HCT116 (cell line): ENCODE measurements around the gene MRPL24. TPM values are rescaled to one million over a fixed set of nuclear protein-coding genes. Genes with fewer than 3 reads are reported as not detected.
A peak's percentile ranks its signal among the peaks of the same experiment; 100 is the strongest.

Experiments used
- ATAC-seq: fragments of 200-7000 bp; cut with Tn5 transposase; 2 replicates; pipeline ENCODE4 v1.9.1; 2020; ENCODE audit warnings: mild to moderate bottlenecking, moderate library complexity
- BruUV-seq: library from RNA; stranded (reverse); fragments of 400-500 nt; replicated peaks from 2 replicates; lab custom pipeline; 2021; lab: Mats Ljungman, UMichigan
- CTCF ChIA-PET: fragments of 300-600 bp; sonication (Branson Sonifier 250); formaldehyde crosslinking; loops from one replicate; lab custom pipeline; 2021; ENCODE audit warnings: antibody characterized with exemption; lab: Charles Lee
- POLR2A ChIA-PET: fragments of 300-600, 350-600 bp; sonication (Branson Sonifier 250); formaldehyde crosslinking; loops from one replicate; lab custom pipeline; 2021; ENCODE audit warnings: antibody characterized with exemption; lab: Charles Lee
- RAD21 ChIA-PET, 2 experiments: fragments of 300-600 bp; sonication (Branson Sonifier 250); formaldehyde crosslinking; loops; one replicate each; lab custom pipeline; 2023; ENCODE audit warnings: low total read pairs in 2 of 2; ENCODE audit not compliant: uncharacterized antibody in 2 of 2, unreplicated experiment in 2 of 2, low non-redundant PET in 1 of 2; lab: Charles Lee
- DNase-seq: peaks from one replicate; pipeline ENCODE4 v3.0.0-alpha.2; 2010; ENCODE audit warnings: low read depth, low spot score
- H2AFZ ChIP-seq: fragments of 200-600 bp; shearing (Covaris generic), sonication (generic); 2 replicates; pipeline ENCODE4 v1.6.1; 2017; ENCODE audit warnings: low read depth, mixed run types, mixed read lengths, antibody characterized with exemption, low read length; ENCODE audit not compliant: poor library complexity, severe bottlenecking
- H3K27ac ChIP-seq: 2 replicates; pipeline ENCODE4 v1.5.1; 2012; ENCODE audit warnings: low read depth, low read length
- H3K27me3 ChIP-seq: fragments of 200-600 bp; sonication (generic); 2 replicates; pipeline ENCODE4 v1.6.1; 2016; ENCODE audit warnings: mixed run types, low read length, mixed read lengths; ENCODE audit not compliant: insufficient read depth
- H3K36me3 ChIP-seq, 2 experiments: fragments of 200-500 bp in 1 of 2; fragments of 200-600 bp in 1 of 2; sonication (Bioruptor generic) in 1 of 2; sonication (generic) in 1 of 2; 2 replicates each; pipeline versions ENCODE4 v1.5.1 to v1.6.1; 2014 to 2016; ENCODE audit warnings: low read length in 2 of 2, inconsistent platforms in 1 of 2, mixed read lengths in 1 of 2, mixed run types in 1 of 2; ENCODE audit not compliant: insufficient read depth in 2 of 2, control insufficient read depth in 1 of 2
- H3K4me1 ChIP-seq, 2 experiments: fragments of 200-600 bp in 1 of 2; sonication (generic) in 1 of 2; 2 replicates each; pipeline versions ENCODE4 v1.5.1 to v1.6.1; 2012 to 2017; ENCODE audit warnings: low read length in 2 of 2, inconsistent platforms in 1 of 2, mild to moderate bottlenecking in 1 of 2, mixed read lengths in 1 of 2, mixed run types in 1 of 2, moderate library complexity in 1 of 2; ENCODE audit not compliant: insufficient read depth in 2 of 2, control insufficient read depth in 1 of 2
- H3K4me2 ChIP-seq: fragments of 200-600 bp; sonication (generic); 2 replicates; pipeline ENCODE4 v1.6.1; 2017; ENCODE audit warnings: mixed run types, low read length, mixed read lengths
- H3K4me3 ChIP-seq, 2 experiments: fragments of 200-600 bp in 1 of 2; sonication (generic) in 1 of 2; replicated peaks in 1 of 2; 2 replicates each; pipeline ENCODE4 v1.5.1; 2011 to 2016; ENCODE audit warnings: low read length in 2 of 2, control low read depth in 1 of 2, low read depth in 1 of 2, mild to moderate bottlenecking in 1 of 2, mixed read lengths in 1 of 2, mixed run types in 1 of 2
- H3K79me2 ChIP-seq: fragments of 200-600 bp; sonication (generic); 2 replicates; pipeline ENCODE4 v1.6.1; 2017; ENCODE audit warnings: mild to moderate bottlenecking, mixed run types, low read length, moderate library complexity, mixed read lengths; ENCODE audit not compliant: insufficient read depth
- H3K9ac ChIP-seq: fragments of 200-600 bp; sonication (generic); 2 replicates; pipeline ENCODE4 v1.6.1; 2016; ENCODE audit warnings: low read length, mixed read lengths
- H3K9me2 ChIP-seq: fragments of 200-600 bp; sonication (generic), shearing (Covaris generic); 2 replicates; pipeline ENCODE4 v1.6.1; 2017; ENCODE audit warnings: mixed run types, mild to moderate bottlenecking, moderate library complexity; ENCODE audit not compliant: insufficient read depth
- H3K9me3 ChIP-seq, 2 experiments: fragments of 200-500 bp in 1 of 2; fragments of 200-600 bp in 1 of 2; sonication (Bioruptor generic) in 1 of 2; sonication (generic) in 1 of 2; 2 replicates each; pipeline ENCODE4 v1.6.1; 2014 to 2017; ENCODE audit warnings: low read length in 2 of 2, mixed read lengths in 2 of 2, inconsistent platforms in 1 of 2, low read depth in 1 of 2, mild to moderate bottlenecking in 1 of 2, mixed run types in 1 of 2, moderate library complexity in 1 of 2; ENCODE audit not compliant: control insufficient read depth in 1 of 2, insufficient read depth in 1 of 2
- H4K20me1 ChIP-seq: fragments of 200-600 bp; sonication (generic), shearing (Covaris generic); 2 replicates; pipeline ENCODE4 v1.6.1; 2017; ENCODE audit warnings: mixed run types, mild to moderate bottlenecking, moderate library complexity; ENCODE audit not compliant: insufficient read depth
- ATF3 ChIP-seq: IDR thresholded peaks from 2 replicates; pipeline ENCODE4 v1.6.1; 2012
- CBX3 ChIP-seq: IDR thresholded peaks from 2 replicates; pipeline ENCODE4 v1.6.1; 2012; ENCODE audit warnings: low read depth
- CTCF ChIP-seq, 3 experiments: fragments of 200-600 bp in 1 of 3; sonication (generic) in 1 of 3; IDR thresholded peaks in 2 of 3; conservative IDR thresholded peaks in 1 of 3; 2 replicates each; pipeline ENCODE4 v1.5.1; 2012 to 2017; ENCODE audit warnings: low read depth in 2 of 3, low read length in 2 of 3, antibody characterized with exemption in 1 of 3, borderline replicate concordance in 1 of 3, control low read depth in 1 of 3, mild to moderate bottlenecking in 1 of 3, mixed read lengths in 1 of 3, mixed run types in 1 of 3, moderate library complexity in 1 of 3; ENCODE audit not compliant: insufficient read depth in 1 of 3
- ELF1 ChIP-seq: IDR thresholded peaks from 2 replicates; pipeline ENCODE4 v1.6.1; 2012; ENCODE audit warnings: low read depth, borderline replicate concordance
- EZH2 ChIP-seq: fragments of 200-600 bp; sonication (generic); IDR thresholded peaks from 2 replicates; pipeline ENCODE4 v1.6.1; 2017; ENCODE audit warnings: antibody characterized with exemption, mixed run types
- EZH2phosphoT487 ChIP-seq: fragments of 200-600 bp; IDR thresholded peaks from 2 replicates; pipeline ENCODE4 v1.6.1; 2018; ENCODE audit warnings: antibody characterized with exemption, borderline replicate concordance
- JUND ChIP-seq: IDR thresholded peaks from 2 replicates; pipeline ENCODE4 v1.6.1; 2012
- MAX ChIP-seq: IDR thresholded peaks from 2 replicates; pipeline ENCODE4 v1.6.1; 2012
- POLR2AphosphoS5 ChIP-seq: IDR thresholded peaks from 2 replicates; pipeline ENCODE4 v1.6.1; 2011; ENCODE audit warnings: mild to moderate bottlenecking, low read depth, low read length, moderate library complexity
- SP1 ChIP-seq: IDR thresholded peaks from 2 replicates; pipeline ENCODE4 v1.6.1; 2012; ENCODE audit warnings: low read depth
- TCF7L2 ChIP-seq: IDR thresholded peaks from 2 replicates; pipeline ENCODE4 v1.7.0; 2011; ENCODE audit warnings: borderline replicate concordance, inconsistent platforms; ENCODE audit not compliant: insufficient read depth, insufficient read length; ENCODE audit errors: extremely low read depth
- ZBTB33 ChIP-seq: IDR thresholded peaks from 2 replicates; pipeline ENCODE4 v1.6.1; 2011; ENCODE audit warnings: mild to moderate bottlenecking, low read length, moderate library complexity; ENCODE audit not compliant: insufficient replicate concordance; ENCODE audit errors: extremely low read depth
- ZFX ChIP-seq: fragments of 450-650 bp; IDR thresholded peaks from 2 replicates; pipeline ENCODE4 v1.6.1; 2017
- intact Hi-C: fragments of 100-400 bp; cut with micrococcal nuclease; formaldehyde crosslinking; loops from 2 replicates; pipeline ENCODE4 v1.10.0; 2022
- total RNA-seq: library from RNA; stranded (reverse); gene quantifications from one replicate; pipeline ENCODE4 v1.2.1, GENCODE V29; 2021; ENCODE audit not compliant: unreplicated experiment

Gene MRPL24
- total RNA-seq, 1 experiment from 2014 or later = 111 TPM

- peak overlapping the region in 1 of 2 experiments; percentile 26; a peak in 1 of 4 replicates for H3K4me3 ChIP-seq
- peak overlapping the region; percentile 66 for H3K27ac ChIP-seq
- no peaks in the 10 kb centered on the region for H3K27me3 ChIP-seq
- no peaks in the 10 kb centered on the region; the same call in 1 of the 2 replicates for H3K79me2 ChIP-seq
- peak; percentile 82 for TF ChIP-seq TCF7L2
- no peak for TF ChIP-seq CBX3
- ChIA-PET CTCF (interaction anchor here (7.4 to 14.7 kb wide), 2 partner anchors 17 to 19 kb away, joined by 59 to 310 read pairs; partner anchors contain the start of genes ISG20L2 and METTL25B), POLR2A (interaction anchor here (1.6 kb wide), 2 partner anchors 16 to 49 kb away, joined by 3 to 5 read pairs; no protein-coding TSS in a partner anchor), RAD21 (interaction anchor here (0.9 to 1.7 kb wide), 3 partner anchors 16 to 21 kb away, joined by 3 to 7 read pairs (median 4); no protein-coding TSS in a partner anchor)
- no peaks in the 10 kb centered on the region for H3K9me3 ChIP-seq
- ATAC-seq (peak; percentile 59), DNase-seq (no peak)
- H3K36me3 ChIP-seq = no peaks in the 10 kb centered on the region
- no TSS peak for BruUV-seq
- H2AFZ ChIP-seq = no peak overlapping the region
- H4K20me1 ChIP-seq = no peaks in the 10 kb centered on the region
- no peaks in the 10 kb centered on the region for H3K9me2 ChIP-seq
- H3K4me1 ChIP-seq = peaks cover 88 to 98% of the 10 kb centered on the region in 2 experiments
- intact Hi-C loops = no loop called here
- peak overlapping the region; percentile 37 for H3K9ac ChIP-seq
- peak overlapping the region; percentile 85 for H3K4me2 ChIP-seq
Measured at GRCh38 chr1:156709757-156710489, 31.0 kb downstream of the MRPL24 start.

- no peak overlapping the region for H2AFZ ChIP-seq
- no peaks in the 10 kb centered on the region for H3K9me3 ChIP-seq
- peak overlapping the region; percentile 85 for H3K4me2 ChIP-seq
- intact Hi-C loops = no loop called here
- no peaks in the 10 kb centered on the region for H3K36me3 ChIP-seq
- H3K27me3 ChIP-seq = no peaks in the 10 kb centered on the region
- peaks cover 9% of the 10 kb centered on the region for H3K79me2 ChIP-seq
- H4K20me1 ChIP-seq = no peaks in the 10 kb centered on the region
- ATAC-seq = no peak
- POLR2A ChIA-PET = interaction anchor here (1.3 kb wide), 1 partner anchor 20 kb away, joined by 4 read pairs; no protein-coding TSS in a partner anchor
- H3K4me3 ChIP-seq = no peak overlapping the region
- H3K4me1 ChIP-seq = peaks cover 87 to 100% of the 10 kb centered on the region in 2 experiments
- RAD21 ChIA-PET = interaction anchor here in 1 of 2 experiments (1.7 kb wide), 1 partner anchor 17 kb away, joined by 3 read pairs; no protein-coding TSS in a partner anchor
- peak overlapping the region; percentile 37 for H3K9ac ChIP-seq
- CTCF ChIA-PET = interaction anchor here (0.9 to 14.7 kb wide), 4 partner anchors 11 to 151 kb away, joined by 3 to 310 read pairs (median 31); partner anchors contain the start of genes ISG20L2 and METTL25B
- no peak for DNase-seq
- no TSS peak for BruUV-seq
- H3K9me2 ChIP-seq = no peaks in the 10 kb centered on the region
- peak overlapping the region; percentile 66 for H3K27ac ChIP-seq
- TF ChIP-seq ZBTB33 (no peak), ELF1 (no peak), CTCF (IDR thresholded peaks at IDR 0.05 in 2 of 3, conservative IDR thresholded peaks at IDR 0.05 in 1 of 3; ENCODE audit: borderline replicate concordance in 1 of 3, insufficient read depth in 1 of 3, low read depth in 2 of 3, low read length in 2 of 3) (no peak), CBX3 (no peak), EZH2 (no peak), ATF3 (no peak), EZH2phosphoT487 (no peak), POLR2AphosphoS5 (no peak), JUND (no peak), ZFX (no peak), SP1 (no peak), MAX (no peak)
Measured at GRCh38 chr1:156709031-156709430, 31.9 kb downstream of the MRPL24 start.
